OCI-LY1 (cell line): ENCODE data around the gene MED14.

Experiments used
- EZH2 ChIP-seq: fragments of 200-600 bp; sonication (generic), shearing (Covaris generic); IDR thresholded peaks from 2 replicates; pipeline ENCODE4 v1.8.0; 2017; ENCODE audit warnings: borderline replicate concordance, mixed run types, mild to moderate bottlenecking, antibody characterized with exemption, low read length, moderate library complexity, mixed read lengths
- TF ChIP-seq, protein P1 (sequence below): fragments of 200-600 bp; sonication (generic), shearing (Covaris generic); IDR thresholded peaks from 2 replicates; pipeline ENCODE4 v1.5.1; 2017; ENCODE audit warnings: mild to moderate bottlenecking, antibody characterized with exemption, low read length, moderate library complexity, mixed read lengths

- TF ChIP-seq, protein P1, sequence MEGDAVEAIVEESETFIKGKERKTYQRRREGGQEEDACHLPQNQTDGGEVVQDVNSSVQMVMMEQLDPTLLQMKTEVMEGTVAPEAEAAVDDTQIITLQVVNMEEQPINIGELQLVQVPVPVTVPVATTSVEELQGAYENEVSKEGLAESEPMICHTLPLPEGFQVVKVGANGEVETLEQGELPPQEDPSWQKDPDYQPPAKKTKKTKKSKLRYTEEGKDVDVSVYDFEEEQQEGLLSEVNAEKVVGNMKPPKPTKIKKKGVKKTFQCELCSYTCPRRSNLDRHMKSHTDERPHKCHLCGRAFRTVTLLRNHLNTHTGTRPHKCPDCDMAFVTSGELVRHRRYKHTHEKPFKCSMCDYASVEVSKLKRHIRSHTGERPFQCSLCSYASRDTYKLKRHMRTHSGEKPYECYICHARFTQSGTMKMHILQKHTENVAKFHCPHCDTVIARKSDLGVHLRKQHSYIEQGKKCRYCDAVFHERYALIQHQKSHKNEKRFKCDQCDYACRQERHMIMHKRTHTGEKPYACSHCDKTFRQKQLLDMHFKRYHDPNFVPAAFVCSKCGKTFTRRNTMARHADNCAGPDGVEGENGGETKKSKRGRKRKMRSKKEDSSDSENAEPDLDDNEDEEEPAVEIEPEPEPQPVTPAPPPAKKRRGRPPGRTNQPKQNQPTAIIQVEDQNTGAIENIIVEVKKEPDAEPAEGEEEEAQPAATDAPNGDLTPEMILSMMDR: no peak
- TF ChIP-seq EZH2: no peak
Observed at GRCh38 chrX:40773809-40774208, 38.5 kb upstream of the MED14 start.
